T-cell (primary cell): ENCODE data around the gene DENND2D. TPM values are rescaled to one million over a fixed set of nuclear protein-coding genes. Genes with fewer than 3 reads are reported as not detected.

Experiments
- ATAC-seq, 4 experiments: fragments of 200-7000 bp in 3 of 4; fragments of 150-1000 bp in 1 of 4; cut with Tn5 transposase; replicated peaks in 1 of 4; 1 replicate in 3 of 4; 2 replicates in 1 of 4; pipeline ENCODE4 v1.10.0; 2021; ENCODE audit warnings: moderate library complexity in 3 of 4, mild to moderate bottlenecking in 2 of 4, moderate number of reproducible peaks in 1 of 4
- CTCF ChIA-PET, 2 donors: fragments of 300-600 bp; sonication (Branson Sonifier 250); formaldehyde crosslinking; loops; one replicate each; lab custom pipeline; 2022; ENCODE audit warnings: antibody characterized with exemption in 2 of 2; lab: Charles Lee
- POLR2A ChIA-PET, 2 donors: fragments of 300-600 bp; sonication (Branson Sonifier 250); formaldehyde crosslinking; loops; one replicate each; lab custom pipeline; 2022; ENCODE audit warnings: antibody characterized with exemption in 2 of 2; lab: Charles Lee
- DNase-seq, 35 experiments: peaks; one replicate each; pipeline versions ENCODE4 v3.0.0 to v3.0.0-alpha.2; 2013 to 2023
- H3K27ac ChIP-seq: one replicate; pipeline ENCODE4 v1.5.1; 2013; ENCODE audit warnings: low read length
- H3K27me3 ChIP-seq, 2 experiments: replicated peaks in 1 of 2; 1 replicate in 1 of 2; 2 replicates in 1 of 2; pipeline versions ENCODE4 v1.6.1 to v1.7.0; 2013; ENCODE audit warnings: low read length in 1 of 2, mixed read lengths in 1 of 2; ENCODE audit not compliant: control insufficient read depth in 2 of 2, insufficient read depth in 2 of 2; ENCODE audit errors: extremely low read depth in 1 of 2
- H3K36me3 ChIP-seq, 2 donors: 1 replicate in 1 of 2; 2 replicates in 1 of 2; pipeline versions ENCODE4 v1.6.1 to v1.7.0; 2013; ENCODE audit warnings: low read length in 1 of 2; ENCODE audit not compliant: control insufficient read depth in 2 of 2, insufficient read depth in 1 of 2; ENCODE audit errors: extremely low read depth in 1 of 2
- H3K4me1 ChIP-seq, 2 experiments: 1 replicate in 1 of 2; 2 replicates in 1 of 2; pipeline versions ENCODE4 v1.6.1 to v1.7.0; 2013; ENCODE audit warnings: low read length in 2 of 2, mixed read lengths in 1 of 2; ENCODE audit not compliant: insufficient read depth in 2 of 2, control insufficient read depth in 1 of 2; ENCODE audit errors: extremely low read depth in 1 of 2
- H3K4me3 ChIP-seq, 2 donors: 1 replicate in 1 of 2; 2 replicates in 1 of 2; pipeline versions ENCODE4 v1.5.1 to v1.7.0; 2013; ENCODE audit warnings: mild to moderate bottlenecking in 2 of 2, low read length in 1 of 2, moderate library complexity in 1 of 2; ENCODE audit not compliant: control insufficient read depth in 1 of 2; ENCODE audit errors: extremely low read depth in 1 of 2
- H3K9me3 ChIP-seq: 2 replicates; pipeline ENCODE4 v1.7.0; 2013
- H3K27ac Mint-ChIP-seq, 2 donors: one replicate each; pipeline ENCODE4 v1.8.0; 2020 to 2021; ENCODE audit warnings: mild to moderate bottlenecking in 2 of 2, mixed read lengths in 2 of 2
- H3K27me3 Mint-ChIP-seq, 2 donors: one replicate each; pipeline ENCODE4 v1.8.0; 2021 to 2022; ENCODE audit warnings: mixed read lengths in 2 of 2
- H3K36me3 Mint-ChIP-seq: one replicate; pipeline ENCODE4 v1.8.0; 2021; ENCODE audit warnings: mixed read lengths
- H3K4me1 Mint-ChIP-seq, 3 donors: one replicate each; pipeline ENCODE4 v1.8.0; 2020 to 2022; ENCODE audit warnings: mixed read lengths in 3 of 3, mild to moderate bottlenecking in 1 of 3
- H3K4me3 Mint-ChIP-seq, 3 donors: one replicate each; pipeline ENCODE4 v1.8.0; 2020 to 2022; ENCODE audit warnings: mild to moderate bottlenecking in 3 of 3, mixed read lengths in 3 of 3, moderate library complexity in 3 of 3
- H3K9me3 Mint-ChIP-seq, 3 donors: one replicate each; pipeline ENCODE4 v1.8.0; 2020 to 2022; ENCODE audit warnings: mixed read lengths in 3 of 3
- whole genome bisulfite sequencing: methylation state at CpG from one replicate; pipeline ENCODE4 v1.1.5; 2013; ENCODE audit warnings: missing lambda C conversion rate; ENCODE audit not compliant: insufficient coverage; 5-methylcytosine and 5-hydroxymethylcytosine counted together
- total RNA-seq, 35 experiments: library from RNA in 6 of 35; stranded (reverse) in 6 of 35; fragments of 120-200 nt in 1 of 35; gene quantifications; one replicate each; pipeline versions ENCODE4 v1.2.1 to v1.2.4 and lab custom pipeline; 2013 to 2026

DENND2D gene
- total RNA-seq, 5 donors from 2014 or later (not counting 1 experiment from before 2014, with no cell fraction given), result 128 to 234 (median 222) TPM

- Histone ChIP-seq H3K4me3 (peak overlapping the region; percentile 68 to 81), H3K27me3 (no peaks in the 10 kb centered on the region), H3K27ac (peak overlapping the region; percentile 76), H3K4me1 (peaks cover 41 to 44% of the 10 kb centered on the region in 2 experiments), H3K36me3 (peaks cover 0 to 3% of the 10 kb centered on the region in 2 donors), H3K9me3 (no peaks in the 10 kb centered on the region)
- peaks cover 0 to 3% (median 0%) of the 10 kb centered on the region in 3 donors for H3K9me3 Mint-ChIP-seq
- H3K4me1 Mint-ChIP-seq, result peaks cover 73 to 76% (median 74%) of the 10 kb centered on the region in 3 donors
- 0% methylated on average over 39 of the region's 41 CpGs for WGBS
- POLR2A ChIA-PET, result interaction anchor here in 1 of 2 donors (0.5 to 0.6 kb wide), 2 partner anchors 9 to 13 kb away, joined by 3 read pairs; no protein-coding TSS in a partner anchor
- H3K36me3 Mint-ChIP-seq, result peaks cover 8% of the 10 kb centered on the region
- CTCF ChIA-PET, result interaction anchor here in 1 of 2 donors (1.0 to 1.1 kb wide), 2 partner anchors 11 to 12 kb away, joined by 5 to 11 read pairs; no protein-coding TSS in a partner anchor
- DNase-seq (peak; percentile 66 to 88 (median 78)), ATAC-seq (peak; percentile 57 to 70 (median 68))
- H3K27me3 Mint-ChIP-seq, result no peaks in the 10 kb centered on the region
- peak overlapping the region; percentile 98 to 99 (median 99) for H3K4me3 Mint-ChIP-seq
- H3K27ac Mint-ChIP-seq, result peak overlapping the region; percentile 95 to 99
Measured at GRCh38 chr1:111203681-111204200, 3.3 kb upstream of the DENND2D start.

GRCh38 chr1:111202707-111203623 lies 2.5 kb upstream of the DENND2D start:
- Histone ChIP-seq H3K9me3 (no peaks in the 10 kb centered on the region), H3K36me3 (peaks cover 0 to 11% of the 10 kb centered on the region in 2 donors), H3K4me1 (peaks cover 39 to 47% of the 10 kb centered on the region in 2 experiments), H3K27me3 (no peaks in the 10 kb centered on the region), H3K4me3 (peak overlapping the region; percentile 68 to 81), H3K27ac (peak overlapping the region; percentile 76)
- H3K9me3 Mint-ChIP-seq, result peaks cover 0 to 3% (median 0%) of the 10 kb centered on the region in 3 donors
- peaks cover 16% of the 10 kb centered on the region for H3K36me3 Mint-ChIP-seq
- no peaks in the 10 kb centered on the region for H3K27me3 Mint-ChIP-seq
- CTCF ChIA-PET, result interaction anchor here (0.6 to 2.5 kb wide), 4 partner anchors 11 to 628 kb away, joined by 3 to 11 read pairs (median 6); no protein-coding TSS in a partner anchor
- 38% methylated on average over 1 of the region's 4 CpGs for WGBS
- peak overlapping the region; percentile 95 to 99 for H3K27ac Mint-ChIP-seq
- peaks cover 69 to 75% (median 74%) of the 10 kb centered on the region in 3 donors for H3K4me1 Mint-ChIP-seq
- H3K4me3 Mint-ChIP-seq, result peak overlapping the region; percentile 98 to 99 (median 99)
- POLR2A ChIA-PET, result interaction anchor here (0.5 to 1.0 kb wide), 2 partner anchors 118 to 239 kb away, joined by 5 to 7 read pairs; partner anchors contain the start of gene LRIF1 (in 1 of the 2)
- DNase-seq (no peak), ATAC-seq (no peak)

- Mint-ChIP-seq H3K9me3 (peaks cover 0 to 3% (median 0%) of the 10 kb centered on the region in 3 donors), H3K27ac (peak overlapping the region; percentile 95 to 99), H3K4me1 (peaks cover 68 to 75% (median 74%) of the 10 kb centered on the region in 3 donors), H3K27me3 (no peaks in the 10 kb centered on the region), H3K4me3 (peak overlapping the region; percentile 98 to 99 (median 99)), H3K36me3 (peaks cover 22% of the 10 kb centered on the region)
- H3K4me1 ChIP-seq, result peaks cover 40 to 52% of the 10 kb centered on the region in 2 experiments
- ATAC-seq, result no peak
- no peak for DNase-seq
- peaks cover 0 to 17% of the 10 kb centered on the region in 2 donors for H3K36me3 ChIP-seq
- H3K27me3 ChIP-seq, result no peaks in the 10 kb centered on the region
- peak overlapping the region; percentile 35 to 68 for H3K4me3 ChIP-seq
- H3K9me3 ChIP-seq, result no peaks in the 10 kb centered on the region
- ChIA-PET CTCF (interaction anchor here (0.6 to 2.5 kb wide), 4 partner anchors 14 to 627 kb away, joined by 3 to 8 read pairs (median 3); no protein-coding TSS in a partner anchor), POLR2A (interaction anchor here in 1 of 2 donors (1.0 kb wide), 1 partner anchor 238 kb away, joined by 5 read pairs; the partner anchor contains the start of gene LRIF1)
- no CpG with 5 or more reads among the region's 1 CpG for WGBS
- H3K27ac ChIP-seq, result peak overlapping the region; percentile 76
Measured at GRCh38 chr1:111202366-111202706, 1.9 kb upstream of the DENND2D start.

GRCh38 chr1:111201275-111202090 lies 1.0 kb upstream of the DENND2D start:
- ChIA-PET POLR2A (interaction anchor here (0.5 to 1.2 kb wide), 6 partner anchors 14 to 322 kb away, joined by 3 to 9 read pairs (median 4); partner anchors contain the start of gene LRIF1 (in 1 of the 2)), CTCF (interaction anchor here (0.7 to 2.5 kb wide), 5 partner anchors 14 to 133 kb away, joined by 3 to 8 read pairs (median 3); no protein-coding TSS in a partner anchor)
- peak overlapping the region; percentile 76 for H3K27ac ChIP-seq
- Mint-ChIP-seq H3K27me3 (no peaks in the 10 kb centered on the region), H3K27ac (peak overlapping the region; percentile 95 to 99), H3K4me1 (peaks cover 70 to 78% (median 75%) of the 10 kb centered on the region in 3 donors), H3K4me3 (peak overlapping the region; percentile 98 to 99 (median 99)), H3K9me3 (peaks cover 0 to 3% (median 0%) of the 10 kb centered on the region in 3 donors), H3K36me3 (peaks cover 31% of the 10 kb centered on the region)
- H3K27me3 ChIP-seq, result no peaks in the 10 kb centered on the region
- ATAC-seq (no peak), DNase-seq (peak in 1 of 35 experiments; percentile 9)
- 10% methylated on average over 2 of the region's 5 CpGs for WGBS
- peaks cover 40 to 61% of the 10 kb centered on the region in 2 experiments for H3K4me1 ChIP-seq
- H3K9me3 ChIP-seq, result no peaks in the 10 kb centered on the region
- peak overlapping the region; percentile 78 to 90 for H3K4me3 ChIP-seq
- H3K36me3 ChIP-seq, result peaks cover under 1 to 26% of the 10 kb centered on the region in 2 donors

- Mint-ChIP-seq H3K36me3 (peaks cover 38% of the 10 kb centered on the region), H3K4me3 (peak overlapping the region; percentile 98 to 99 (median 99)), H3K27ac (peak overlapping the region; percentile 95 to 99), H3K4me1 (peaks cover 70 to 78% (median 75%) of the 10 kb centered on the region in 3 donors), H3K27me3 (no peaks in the 10 kb centered on the region), H3K9me3 (no peaks in the 10 kb centered on the region)
- DNase-seq (no peak), ATAC-seq (no peak)
- WGBS, result 0% methylated on average over 3 of the region's 3 CpGs
- Histone ChIP-seq H3K27ac (peak overlapping the region; percentile 76), H3K4me1 (peaks cover 47 to 68% of the 10 kb centered on the region in 2 experiments), H3K36me3 (peaks cover 3 to 33% of the 10 kb centered on the region in 2 donors), H3K27me3 (no peaks in the 10 kb centered on the region), H3K4me3 (peak overlapping the region; percentile 78 to 90), H3K9me3 (no peaks in the 10 kb centered on the region)
- POLR2A ChIA-PET, result interaction anchor here in 1 of 2 donors (1.2 kb wide), 1 partner anchor 15 kb away, joined by 4 read pairs; no protein-coding TSS in a partner anchor
- CTCF ChIA-PET, result interaction anchor here in 1 of 2 donors (1.0 to 2.5 kb wide), 4 partner anchors 15 to 133 kb away, joined by 3 to 8 read pairs (median 4); no protein-coding TSS in a partner anchor
Measured at GRCh38 chr1:111200802-111201161, 336 bp upstream of the DENND2D start.
